NCI-H82 (cell line): Measurements from ENCODE around the gene PDX1.
"Not testable (repeated sequence)": the region's sequence is repeated elsewhere in the genome, so short reads cannot be mapped to it uniquely, and the experiment has no call there.

Experiments
- DNase-seq: peaks from one replicate; lab custom pipeline; 2025; lab: John Stamatoyannopoulos, UW

The PDX1 gene

DNA sequence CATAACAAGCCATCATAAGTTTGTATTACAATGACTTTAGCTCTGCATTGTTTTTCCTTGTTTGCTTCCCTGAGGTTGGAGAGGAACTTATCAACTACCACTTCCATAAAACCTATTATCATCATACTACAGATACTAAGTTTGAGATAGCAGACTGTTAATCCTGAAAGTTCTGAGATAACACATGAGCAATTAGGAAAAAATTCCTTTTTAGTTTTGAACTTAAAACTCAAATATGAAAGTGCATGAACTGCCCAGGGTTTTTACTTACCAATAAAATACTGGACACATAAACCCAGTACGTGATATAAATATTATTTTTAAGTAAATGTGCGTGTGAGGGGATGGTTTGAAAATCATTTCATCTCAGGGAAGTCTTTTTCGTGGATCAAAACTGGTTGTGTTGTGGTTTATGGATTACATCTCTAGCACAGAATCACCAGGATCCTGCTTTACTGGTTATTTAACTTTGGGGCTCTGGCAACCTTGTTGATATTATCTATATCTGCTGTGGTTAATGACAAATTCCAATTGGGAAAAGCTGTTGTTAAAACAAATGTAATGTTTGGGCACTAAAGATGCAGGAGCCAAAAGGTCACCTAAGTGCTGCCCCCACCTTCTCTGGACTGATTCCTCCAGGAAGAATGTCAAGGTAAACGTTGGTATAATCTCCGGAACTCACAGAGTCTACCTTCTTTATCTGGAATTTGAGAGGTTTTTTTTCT is 36.9 kb downstream of the PDX1 start:
- DNase-seq = no peak

DNA sequence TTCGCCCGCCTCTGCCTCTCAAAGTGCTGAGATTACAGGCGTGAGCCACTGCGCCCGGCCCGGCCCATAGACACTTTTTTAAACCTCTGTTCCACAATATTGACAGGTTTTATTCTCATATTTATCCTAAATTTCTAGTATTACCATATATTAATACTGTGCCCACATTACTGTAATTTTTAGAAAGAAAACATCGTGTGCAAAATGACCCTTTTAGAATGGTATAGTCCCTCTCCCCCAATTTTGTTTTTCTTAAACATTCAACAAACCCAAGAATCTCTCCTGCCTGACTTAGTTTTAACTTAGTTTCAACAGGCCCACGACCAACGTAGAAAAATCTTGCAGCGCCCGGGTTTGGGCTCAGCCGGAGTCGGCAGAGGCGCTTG is 40.2 kb downstream of the PDX1 start:
- DNase-seq = no peak

DNA sequence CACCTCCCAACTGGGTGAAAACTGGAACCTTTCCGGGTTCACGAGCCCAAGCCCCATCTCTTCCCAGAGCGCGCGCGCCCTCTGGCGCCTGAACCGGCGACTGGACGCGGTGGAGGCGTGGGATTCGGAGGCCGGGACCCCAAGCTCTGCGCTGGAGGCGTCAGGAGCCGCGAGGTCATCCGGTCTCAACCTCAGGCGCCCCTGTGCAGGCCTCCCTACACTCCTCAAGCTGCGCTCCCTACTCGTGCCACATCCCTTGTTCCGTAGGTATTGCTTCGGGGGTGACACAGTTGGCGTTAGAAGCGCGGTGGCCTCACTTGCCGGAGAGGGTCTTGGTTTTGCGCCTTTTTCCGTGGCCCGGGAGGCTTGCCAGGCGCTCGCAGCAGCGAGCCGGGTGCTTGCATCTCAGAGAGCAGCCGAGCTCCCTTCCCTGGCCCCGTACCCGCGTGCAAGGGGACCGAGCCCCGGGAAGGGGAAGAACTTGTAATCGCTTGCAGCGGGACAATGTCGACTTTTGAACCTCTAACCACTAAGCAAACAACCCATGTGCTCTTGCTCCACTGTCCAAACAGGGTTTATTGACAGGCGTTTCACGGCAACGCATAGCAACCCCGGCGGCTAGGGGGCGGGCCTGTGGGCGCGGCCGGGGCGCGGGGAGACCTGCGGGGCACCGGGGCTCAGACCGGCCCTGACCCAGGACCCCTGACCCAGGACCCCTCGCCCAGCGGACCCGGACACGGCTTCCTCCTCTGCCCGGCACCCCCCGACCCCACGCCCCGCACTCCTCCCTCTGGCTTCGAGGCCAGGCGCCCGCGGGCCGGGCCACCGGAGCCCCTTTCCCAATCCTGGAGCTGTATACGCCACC is 40.8 kb downstream of the PDX1 start:
- peak; percentile 49 for DNase-seq

DNA sequence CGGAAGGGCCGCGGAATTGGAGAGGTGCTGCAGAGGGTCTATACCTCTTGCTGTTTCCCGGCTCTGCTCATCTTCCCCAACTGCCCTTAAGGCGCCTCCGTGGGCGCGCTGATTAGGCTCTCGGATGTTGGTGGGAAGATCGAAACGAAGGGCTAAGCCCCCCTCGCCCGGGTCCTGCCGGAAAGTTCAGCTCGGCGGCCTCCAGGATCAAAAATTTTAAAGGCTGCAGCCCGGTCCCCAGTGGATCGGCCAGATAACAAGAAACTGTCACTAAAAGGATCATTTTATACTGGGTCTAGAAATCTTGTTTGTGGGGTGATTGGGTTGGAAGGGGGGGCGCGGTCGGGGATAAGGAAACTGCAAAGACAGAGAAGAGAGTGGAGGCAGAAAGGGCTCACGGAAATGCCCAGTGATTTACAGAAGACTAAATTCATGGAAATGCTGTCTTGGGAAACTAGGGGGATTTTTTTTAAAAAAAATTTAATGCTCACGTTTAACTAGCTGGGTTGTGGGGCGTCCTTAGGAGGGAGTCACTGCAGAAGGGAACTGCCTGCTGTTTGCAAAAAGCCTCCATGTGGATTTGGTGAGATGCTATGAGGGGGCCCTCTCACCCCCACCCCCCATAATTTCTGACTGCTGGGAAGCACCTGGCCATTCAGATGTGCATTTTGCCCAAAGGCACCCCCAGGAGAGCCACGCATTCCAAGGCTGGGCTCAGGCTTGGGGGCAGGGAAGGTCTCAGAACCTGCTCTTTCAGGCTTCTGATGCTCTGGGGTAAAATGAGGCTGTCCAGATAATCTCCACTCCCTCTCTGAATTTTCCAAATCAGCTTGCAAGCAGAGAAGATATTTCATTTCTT is 41.7 kb downstream of the PDX1 start:
- DNase-seq = no peak

DNA sequence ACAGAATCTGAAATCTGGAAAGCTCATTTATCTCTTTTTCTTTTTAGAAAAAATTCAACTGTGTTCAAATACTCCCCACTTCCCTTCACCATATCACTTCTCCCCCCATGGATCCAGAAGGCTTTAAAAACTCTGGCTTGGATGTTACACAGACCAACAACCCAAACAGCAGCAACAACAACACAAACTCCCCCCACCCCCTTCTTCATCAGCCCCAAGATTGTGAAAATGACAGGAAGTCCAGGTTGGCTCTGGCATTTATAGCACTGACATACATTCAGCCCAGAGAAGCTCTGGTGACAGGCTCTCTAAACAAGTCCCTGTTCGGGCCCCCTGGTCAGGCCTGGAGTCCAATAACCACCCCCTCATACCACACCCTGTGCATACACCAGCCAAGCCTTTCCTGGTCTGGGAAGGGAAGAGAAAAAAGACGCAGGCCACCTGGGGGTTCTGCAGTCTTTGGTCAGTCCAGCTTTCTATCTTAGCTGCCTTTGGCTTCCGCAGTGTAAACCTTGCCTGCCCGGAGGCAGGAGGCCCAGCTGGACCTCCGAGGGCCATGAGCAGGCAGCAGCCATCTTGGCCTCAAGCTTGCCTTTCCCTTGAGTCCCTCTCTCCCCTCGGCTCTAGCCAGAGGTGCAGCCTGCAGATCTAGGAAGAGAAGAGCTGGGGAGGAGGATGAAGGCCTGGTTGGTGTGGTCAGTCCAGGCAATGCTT is 42.5 kb downstream of the PDX1 start:
- no peak for DNase-seq

DNA sequence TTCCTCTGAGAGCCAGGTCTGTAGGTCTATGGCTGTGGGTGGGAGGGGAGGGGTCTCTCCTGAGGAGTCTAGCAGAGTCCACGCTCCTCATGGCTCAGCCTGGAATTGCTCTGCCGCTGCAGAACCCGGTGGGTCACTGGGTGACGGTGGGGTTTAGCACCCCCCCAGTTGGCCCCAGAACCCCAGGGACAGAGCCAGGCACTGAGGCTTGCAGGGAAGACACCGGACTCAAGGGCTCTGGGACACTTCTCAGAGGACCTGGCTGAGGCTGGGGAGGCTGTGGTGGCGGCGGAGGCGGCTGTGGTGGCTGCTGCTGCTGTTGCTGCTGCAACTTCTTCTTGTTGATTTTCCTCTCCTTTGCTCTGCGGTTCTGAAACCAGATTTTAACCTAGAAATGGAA is 43.2 kb downstream of the PDX1 start:
- DNase-seq = no peak

DNA sequence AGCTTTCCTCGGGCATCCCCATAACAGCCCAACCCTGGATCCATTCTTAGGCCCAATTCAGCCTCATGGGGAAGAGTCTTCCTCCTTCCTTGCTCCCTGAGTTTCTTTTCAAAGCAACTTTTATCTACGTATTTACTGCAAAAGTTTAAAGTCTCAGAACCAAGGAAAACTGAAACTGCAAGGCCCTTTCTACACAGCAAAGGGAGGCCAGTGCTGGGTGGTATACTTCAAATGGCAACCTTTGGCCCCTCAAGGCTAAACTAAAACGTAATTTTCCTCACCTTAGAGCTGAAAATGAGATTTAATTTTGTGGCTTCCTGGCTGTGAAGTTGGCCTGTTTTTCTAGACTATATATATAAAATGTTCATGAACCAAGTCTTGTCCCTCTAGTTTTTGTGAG is 43.7 kb downstream of the PDX1 start:
- DNase-seq = no peak

DNA sequence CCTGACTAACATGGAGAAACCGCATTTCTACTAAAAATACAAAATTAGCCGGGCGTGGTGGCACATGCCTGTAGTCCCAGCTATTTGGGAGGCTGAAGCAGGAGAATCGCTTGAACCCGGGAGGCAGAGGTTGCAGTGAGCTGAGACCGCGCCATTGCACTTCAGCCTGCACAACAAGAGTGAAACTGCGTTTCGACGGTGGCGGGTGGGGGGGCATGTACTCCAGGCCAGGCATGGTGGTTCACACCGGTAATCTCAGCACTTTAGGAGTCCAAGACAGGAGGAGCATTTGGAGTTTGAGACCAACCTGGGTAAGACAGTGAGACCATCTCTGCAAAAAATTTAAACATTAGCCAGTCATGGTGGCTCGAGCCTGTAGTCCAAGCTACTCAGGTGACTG is 44.4 kb downstream of the PDX1 start:
- not testable (repeated sequence) for DNase-seq

DNA sequence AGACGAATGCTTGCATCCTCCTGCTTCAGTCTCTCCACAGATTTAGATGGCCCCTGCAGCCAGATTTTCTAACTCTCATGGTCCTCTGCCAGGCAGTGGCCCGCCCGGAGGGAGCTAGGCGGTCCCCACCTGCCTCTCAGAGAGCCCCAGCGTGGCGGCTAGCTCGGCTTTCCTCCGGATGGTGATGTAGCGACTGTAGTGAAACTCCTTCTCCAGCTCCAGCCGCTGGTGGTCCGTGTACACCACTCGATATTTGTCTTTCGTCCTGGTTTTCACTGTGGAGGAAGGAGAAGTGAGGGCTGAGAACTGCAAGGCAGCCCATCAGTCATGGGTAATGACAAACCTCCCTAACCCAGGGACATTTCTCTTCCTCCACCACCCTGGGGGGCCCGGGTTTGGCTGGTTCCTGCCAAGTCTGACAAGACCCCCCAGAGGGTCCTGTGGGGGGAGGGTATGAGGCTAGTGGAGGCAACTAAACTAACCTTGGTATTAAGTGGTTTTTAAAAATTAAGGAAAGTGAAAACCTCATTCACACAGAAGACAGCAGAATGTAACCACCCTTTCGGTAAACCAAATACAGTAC is 45.0 kb downstream of the PDX1 start:
- DNase-seq = no peak

DNA sequence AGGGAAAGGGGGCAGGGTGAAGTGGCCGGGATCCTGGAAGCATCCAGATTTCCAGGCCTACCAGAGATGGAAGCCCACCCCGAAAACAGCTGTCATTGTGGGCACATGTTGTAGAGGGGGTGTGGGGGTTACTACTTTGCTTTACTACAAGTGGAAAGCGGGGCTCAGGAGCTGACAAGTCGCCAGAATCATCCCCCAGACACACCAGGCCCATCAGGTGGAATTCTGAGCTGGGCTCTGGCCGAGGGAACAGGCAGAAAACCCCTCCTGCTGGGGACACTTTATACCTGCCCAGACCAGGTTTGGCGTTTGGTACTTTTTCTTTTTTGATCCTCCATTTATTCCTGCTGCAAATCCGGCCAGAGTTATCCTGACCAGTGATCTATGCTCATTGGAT is 45.5 kb downstream of the PDX1 start:
- DNase-seq = no peak

DNA sequence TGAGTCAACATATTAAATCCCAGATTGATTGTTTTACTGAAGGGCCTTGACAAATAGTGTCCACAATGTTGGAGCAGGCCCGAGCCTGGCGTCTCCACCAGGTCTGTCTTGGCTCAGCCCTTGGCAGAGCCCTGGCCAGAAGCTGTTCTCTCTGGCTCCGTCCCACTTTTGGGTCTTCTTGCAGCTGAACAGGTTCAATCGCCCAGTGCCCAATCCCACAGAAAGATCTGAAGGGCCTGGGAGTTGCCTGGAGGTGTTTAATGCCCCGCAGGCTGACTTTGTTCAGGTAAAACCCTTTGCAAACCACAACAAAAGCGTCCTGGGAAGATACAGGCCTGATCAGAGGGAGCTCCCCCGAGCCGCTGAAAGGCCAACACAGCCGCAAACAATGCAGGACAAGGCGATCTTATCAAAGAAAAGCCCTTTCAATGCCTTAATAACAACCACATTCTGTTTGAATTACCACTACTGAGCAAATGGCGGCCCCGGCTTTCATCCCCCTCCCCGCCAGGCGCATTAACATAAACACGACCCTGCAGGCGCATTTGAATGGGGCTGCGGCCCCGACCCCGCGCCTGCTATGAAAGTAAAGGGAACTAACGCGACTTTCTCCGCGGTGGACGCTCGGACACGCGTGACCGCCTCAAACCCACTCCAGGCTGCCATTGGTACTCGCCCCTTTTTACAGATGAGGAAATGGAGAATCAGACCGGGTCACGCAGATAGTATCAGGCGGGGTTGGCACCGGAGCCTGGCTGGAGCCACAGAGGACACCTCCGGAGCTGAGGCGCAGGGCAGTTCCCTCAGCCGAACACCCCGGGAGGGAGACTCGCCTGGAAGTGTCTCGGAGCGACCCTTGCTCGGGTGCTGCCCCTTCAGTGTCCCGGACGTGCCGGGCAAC is 46.2 kb downstream of the PDX1 start:
- DNase-seq = no peak

DNA sequence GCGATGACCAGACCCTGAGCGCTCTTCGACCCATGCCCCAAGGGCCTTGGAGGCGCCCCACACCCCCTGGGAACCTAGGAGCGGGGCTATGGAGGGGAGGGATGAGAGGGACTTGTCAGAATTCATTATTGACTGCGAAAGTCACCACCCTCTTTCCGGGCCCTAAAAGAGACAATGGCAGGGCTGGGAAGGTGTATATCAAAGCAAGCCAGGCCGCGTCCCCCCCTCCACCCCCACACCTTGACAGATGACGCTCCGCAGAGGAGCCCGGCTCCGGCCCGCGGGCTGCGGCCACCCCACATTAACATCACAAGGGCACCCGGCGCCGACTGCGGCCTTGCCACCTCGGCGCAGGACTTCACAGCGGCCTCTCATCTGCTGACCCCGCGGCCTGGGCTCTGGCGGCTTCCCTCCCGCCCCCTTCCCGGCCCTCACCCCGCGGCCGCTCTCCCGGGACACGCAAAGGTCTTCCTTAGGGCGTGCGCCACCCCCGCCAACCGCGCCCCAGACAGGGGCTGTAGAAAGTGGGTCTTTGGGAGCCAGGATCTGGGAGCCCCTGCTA is 46.9 kb downstream of the PDX1 start:
- DNase-seq = no peak

DNA sequence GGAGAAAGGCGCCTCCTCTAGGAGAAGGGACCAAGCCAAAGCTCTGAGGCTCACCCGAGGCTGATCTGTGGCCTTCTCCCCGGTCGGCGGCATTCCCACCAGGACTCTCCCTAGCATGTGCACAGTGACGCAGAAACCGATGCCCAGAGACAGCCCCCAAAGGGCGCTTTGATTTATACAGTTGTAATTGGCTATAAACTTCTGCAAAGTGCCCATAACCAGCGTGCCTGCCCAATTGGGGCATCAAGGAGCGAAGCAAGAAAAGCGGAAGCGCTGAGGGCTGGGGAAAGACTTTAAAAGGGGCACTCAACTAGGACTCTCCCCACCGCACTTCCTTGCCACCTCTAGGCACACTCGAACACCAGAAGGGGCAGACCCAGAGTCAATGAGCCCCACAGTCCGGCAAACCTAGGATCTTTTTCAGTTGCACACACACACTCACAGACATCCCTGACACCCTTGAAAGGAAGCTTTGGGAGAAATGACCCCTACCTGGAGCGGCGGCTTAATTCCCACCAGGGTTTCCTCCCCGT is 47.5 kb downstream of the PDX1 start:
- DNase-seq = no peak

DNA sequence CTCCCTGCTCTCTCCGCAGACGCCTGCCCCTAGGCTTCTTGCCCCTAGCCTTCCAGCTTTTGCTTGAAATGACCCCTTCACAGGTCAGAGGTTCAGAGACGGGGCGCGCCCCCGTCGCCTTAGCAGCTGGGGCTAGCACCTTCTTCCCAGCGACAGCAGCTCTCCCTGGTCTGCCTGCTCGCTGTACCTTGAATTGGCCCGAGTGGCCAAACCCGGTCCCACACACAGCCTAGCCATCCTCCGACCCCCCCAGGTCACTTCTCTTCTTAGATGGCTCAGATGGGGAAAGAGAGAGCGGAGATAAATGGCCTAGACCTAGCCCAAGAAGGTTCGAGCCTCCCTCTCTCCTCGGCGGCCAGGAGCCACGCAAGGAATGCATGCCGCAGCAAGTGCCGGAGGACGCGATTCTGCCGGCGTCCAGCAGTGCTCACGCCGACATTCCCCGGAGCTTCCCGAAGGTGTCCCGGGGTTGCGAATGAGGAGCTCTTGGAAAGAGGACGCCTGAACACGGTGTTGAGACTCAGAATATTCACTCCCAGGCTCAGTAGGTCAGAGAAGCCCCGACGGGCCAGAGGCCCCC is 48.0 kb downstream of the PDX1 start:
- no peak for DNase-seq

DNA sequence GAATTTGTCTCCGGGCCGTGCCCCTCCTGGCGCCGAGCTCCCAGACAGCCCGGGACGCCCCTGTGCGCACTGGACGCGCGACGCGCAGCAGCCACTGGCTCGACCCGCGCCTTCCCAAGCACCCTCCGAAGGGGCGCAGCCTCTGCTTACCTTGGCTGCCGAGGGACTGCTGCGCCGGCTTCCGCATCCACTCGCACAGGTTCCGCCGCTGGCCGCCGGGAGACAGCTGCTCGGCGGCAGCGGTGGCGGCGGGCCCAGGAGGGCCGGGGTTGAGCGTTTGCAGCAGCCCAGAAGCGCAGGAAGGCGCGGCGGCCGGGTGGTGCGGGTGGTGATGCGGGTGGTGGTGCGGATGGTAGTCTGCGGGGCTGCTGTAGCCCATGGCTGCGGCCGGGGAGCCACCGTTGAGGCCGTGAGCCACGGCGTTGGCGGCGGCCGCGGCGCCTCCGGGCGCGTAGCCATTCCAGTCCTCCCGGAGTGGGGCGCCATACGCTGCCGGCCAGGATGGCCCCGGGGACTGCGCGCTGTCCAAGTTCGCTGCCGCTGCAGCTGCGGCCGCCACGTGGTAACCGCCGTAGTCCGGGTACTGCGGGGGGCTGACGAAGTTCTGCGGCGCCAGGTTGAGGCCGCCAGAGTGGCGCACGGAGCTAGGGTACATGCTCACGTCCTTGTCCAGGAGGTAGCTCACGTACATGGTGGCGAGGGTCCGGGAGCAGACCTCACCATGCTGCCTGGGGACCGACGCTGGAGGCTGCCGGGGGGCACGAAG is 48.7 kb downstream of the PDX1 start:
- DNase-seq = no peak

DNA sequence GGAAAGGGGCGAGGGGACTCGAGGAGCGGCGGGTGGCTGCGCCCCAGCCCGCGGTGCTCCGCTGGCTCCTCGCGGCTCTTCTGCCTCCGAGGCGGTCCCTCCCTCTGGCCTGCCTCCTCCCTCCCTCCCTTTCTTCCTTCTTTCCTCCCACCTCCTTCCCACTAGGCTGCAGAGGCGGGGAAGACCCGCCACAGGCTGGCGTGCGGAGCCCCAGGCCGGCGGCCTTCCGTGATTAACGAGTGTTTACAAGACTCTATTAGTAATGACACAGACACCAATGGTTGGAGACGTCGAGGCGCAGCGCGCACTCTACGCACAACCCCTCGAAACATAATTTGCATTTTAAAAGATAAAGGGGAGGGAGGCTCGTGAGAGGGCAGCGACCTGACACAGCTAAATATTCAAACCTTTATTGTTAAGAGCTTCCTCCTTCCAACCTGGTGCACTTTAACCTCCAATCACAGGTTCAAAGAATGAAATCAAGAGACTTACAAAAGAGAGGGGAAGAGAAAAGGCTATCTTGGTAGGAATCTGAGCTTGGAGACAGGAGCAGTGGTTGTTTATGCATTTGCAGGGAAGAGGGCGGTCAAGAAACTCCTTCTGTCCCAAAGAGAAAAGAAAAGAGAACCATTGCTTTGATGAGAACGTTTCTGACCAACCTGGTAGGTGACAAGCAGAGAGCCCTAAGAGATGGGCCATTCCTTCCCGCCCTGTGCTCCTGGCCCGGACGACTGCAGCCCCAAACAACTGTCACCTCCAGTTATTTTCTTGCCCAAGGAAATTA is 49.5 kb downstream of the PDX1 start, which contains the start of gene CDX2:
TSS of gene CDX2 (minus strand) at position 234 of the 784 bp plus-strand sequence. CDS start 309 bp downstream, outside the sequence.
- no peak for DNase-seq

DNA sequence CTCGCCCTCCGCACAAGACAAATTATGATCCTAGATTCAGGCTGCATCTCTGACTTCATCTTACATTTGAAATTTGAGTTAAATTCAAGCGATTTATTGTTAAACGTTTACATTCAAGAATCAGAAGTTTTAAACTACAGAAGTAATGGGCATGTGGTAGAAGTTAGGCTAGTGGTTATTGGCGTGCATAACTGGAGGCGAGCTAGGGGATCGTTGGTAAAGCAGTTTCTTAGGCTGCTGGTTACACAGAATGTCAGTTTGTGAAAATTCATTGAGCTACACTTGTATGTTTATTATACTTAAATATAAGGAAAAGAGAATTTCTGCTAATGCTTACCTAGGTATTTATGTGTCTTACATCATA is 50.0 kb downstream of the PDX1 start:
- DNase-seq = no peak
